Measurements from ENCODE around the gene PTP4A1. TPM values are rescaled to one million over a fixed set of nuclear protein-coding genes. Genes with fewer than 3 reads are reported as not detected.

The PTP4A1 gene
- total and polyA plus RNA-seq, 4 experiments from 2014 or later, result 22.6 to 96.3 (median 36.0) TPM

- Histone ChIP-seq H3K4me1 (ENCODE audit: insufficient read depth, low read length) (no peaks in the 10 kb centered on the region), H3K27ac (ENCODE audit: low read depth, low read length) (no peak overlapping the region), H3K27me3 (ENCODE audit: insufficient read depth, low read length) (no peaks in the 10 kb centered on the region), H3K36me3 (ENCODE audit: insufficient read depth, low read length) (no peaks in the 10 kb centered on the region), H3K9me3 (ENCODE audit: control insufficient read depth in 1 of 2, low read length in 2 of 2) (no peaks in the 10 kb centered on the region), H3K4me3 (ENCODE audit: low read length in 2 of 2) (no peak overlapping the region)
- POLR2A ChIA-PET (ENCODE audit: partially characterized antibody), result interaction anchor here (1.4 kb wide), 1 partner anchor 7 kb away, joined by 3 read pairs; no protein-coding TSS in a partner anchor
- Mint-ChIP-seq H3K27me3 (peaks cover 4 to 5% of the 10 kb centered on the region in 2 donors), H3K4me3 (no peak overlapping the region), H3K36me3 (no peaks in the 10 kb centered on the region), H3K27ac (peak overlapping the region in 1 of 7 donors; percentile 54), H3K9me3 (no peaks in the 10 kb centered on the region), H3K4me1 (no peaks in the 10 kb centered on the region)
- CTCF ChIA-PET (ENCODE audit: partially characterized antibody), result interaction anchor here (1.7 to 2.8 kb wide), 2 partner anchors 8 to 32 kb away, joined by 4 to 11 read pairs; no protein-coding TSS in a partner anchor
- intact Hi-C loops (cut with micrococcal nuclease), result no loop called here
- DNase-seq, result no peak
Observed at GRCh38 chr6:63565727-63566596, 6.3 kb upstream of the PTP4A1 start.

DNA sequence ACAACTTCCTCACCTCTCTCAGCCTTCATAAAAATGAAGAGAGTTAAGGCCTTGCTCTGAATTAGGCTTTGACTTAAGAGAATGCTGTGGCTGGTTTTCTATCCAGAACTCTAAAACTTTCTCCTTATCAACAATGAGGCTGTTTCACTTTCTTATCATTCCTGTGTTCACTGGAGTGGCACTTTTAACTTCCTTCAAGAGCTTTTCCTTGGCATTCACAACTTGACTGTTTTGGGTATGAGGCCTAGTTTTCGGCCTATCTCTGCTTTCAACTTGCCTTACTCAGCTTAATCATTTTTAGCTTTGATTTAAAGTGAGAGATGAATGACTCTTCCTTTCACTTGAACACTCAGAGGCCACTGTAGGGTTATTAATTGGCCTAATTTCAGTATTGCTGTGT is 4.3 kb upstream of the PTP4A1 start:
- ChIA-PET CTCF (ENCODE audit: partially characterized antibody) (no interaction called here), POLR2A (ENCODE audit: partially characterized antibody) (no interaction called here)

GRCh38 chr6:63571361-63572043 is 778 bp upstream of the PTP4A1 start:
- Histone ChIP-seq H3K27ac (ENCODE audit: low read depth, low read length) (peak overlapping the region; percentile 92), H3K4me1 (ENCODE audit: insufficient read depth, low read length) (peaks cover 25% of the 10 kb centered on the region), H3K9me3 (ENCODE audit: control insufficient read depth in 1 of 2, low read length in 2 of 2) (no peaks in the 10 kb centered on the region), H3K4me3 (ENCODE audit: low read length in 2 of 2) (peak overlapping the region; percentile 52 to 67), H3K36me3 (ENCODE audit: insufficient read depth, low read length) (no peaks in the 10 kb centered on the region), H3K27me3 (ENCODE audit: insufficient read depth, low read length) (no peaks in the 10 kb centered on the region)
- Mint-ChIP-seq H3K4me3 (peak overlapping the region; percentile 86 to 96 (median 90)), H3K9me3 (no peaks in the 10 kb centered on the region), H3K36me3 (peaks cover 4 to 24% of the 10 kb centered on the region in 2 donors), H3K27ac (peak overlapping the region; percentile 95 to 99 (median 97)), H3K27me3 (peaks cover 0 to 1% of the 10 kb centered on the region in 2 donors), H3K4me1 (peaks cover 18 to 42% (median 24%) of the 10 kb centered on the region in 4 donors)
- peak in 2 of 5 donors; percentile 58 to 72 for DNase-seq
- CTCF ChIA-PET (ENCODE audit: partially characterized antibody), result no interaction called here
- intact Hi-C loops (cut with micrococcal nuclease), result loop anchor here (1.0 kb wide), 1 partner anchor 64 kb away; the partner anchor contains the start of gene PHF3
- POLR2A ChIA-PET (ENCODE audit: partially characterized antibody), result interaction anchor here (1.3 kb wide), 1 partner anchor 64 kb away, joined by 9 read pairs; the partner anchor contains the start of gene PHF3

More for the DNA sequence above, 4.3 kb upstream of the PTP4A1 start:
- H3K36me3 ChIP-seq (ENCODE audit: insufficient read depth, low read length), result no peaks in the 10 kb centered on the region
- DNase-seq, result no peak
- no peaks in the 10 kb centered on the region for H3K27me3 ChIP-seq (ENCODE audit: insufficient read depth, low read length)
- intact Hi-C loops (cut with micrococcal nuclease), result no loop called here
- peaks cover 0 to 3% of the 10 kb centered on the region in 2 donors for H3K36me3 Mint-ChIP-seq
- peaks cover 9% of the 10 kb centered on the region for H3K4me1 ChIP-seq (ENCODE audit: insufficient read depth, low read length)
- H3K27ac Mint-ChIP-seq, result no peak overlapping the region
- H3K4me1 Mint-ChIP-seq, result peaks cover 5 to 14% (median 6%) of the 10 kb centered on the region in 4 donors
- H3K27me3 Mint-ChIP-seq, result peaks cover 1 to 5% of the 10 kb centered on the region in 2 donors
- H3K27ac ChIP-seq (ENCODE audit: low read depth, low read length), result no peak overlapping the region
- no peak overlapping the region for H3K4me3 Mint-ChIP-seq
- no peak overlapping the region for H3K4me3 ChIP-seq (ENCODE audit: low read length in 2 of 2)
- H3K9me3 ChIP-seq (ENCODE audit: control insufficient read depth in 1 of 2, low read length in 2 of 2), result no peaks in the 10 kb centered on the region
- H3K9me3 Mint-ChIP-seq, result no peaks in the 10 kb centered on the region

- H3K27me3 Mint-ChIP-seq, result no peaks in the 10 kb centered on the region
- CTCF ChIA-PET (ENCODE audit: partially characterized antibody), result interaction anchor here (1.6 to 2.4 kb wide), 5 partner anchors 8 to 192 kb away, joined by 3 to 23 read pairs (median 11); partner anchors contain the start of gene PHF3
- Histone ChIP-seq H3K27me3 (ENCODE audit: insufficient read depth, low read length) (no peaks in the 10 kb centered on the region), H3K4me3 (ENCODE audit: low read length in 2 of 2) (peak overlapping the region; percentile 24 to 52), H3K27ac (ENCODE audit: low read depth, low read length) (peak overlapping the region; percentile 92), H3K4me1 (ENCODE audit: insufficient read depth, low read length) (peaks cover 30% of the 10 kb centered on the region), H3K36me3 (ENCODE audit: insufficient read depth, low read length) (no peaks in the 10 kb centered on the region), H3K9me3 (ENCODE audit: control insufficient read depth in 1 of 2, low read length in 2 of 2) (no peaks in the 10 kb centered on the region)
- POLR2A ChIA-PET (ENCODE audit: partially characterized antibody), result interaction anchor here (1.0 to 2.9 kb wide), 4 partner anchors 7 to 150 kb away, joined by 3 to 62 read pairs (median 4); partner anchors contain the start of gene PHF3
- H3K27ac Mint-ChIP-seq, result peak overlapping the region; percentile 95 to 99 (median 97)
- peak overlapping the region; percentile 87 to 98 (median 92) for H3K4me3 Mint-ChIP-seq
- intact Hi-C loops (cut with micrococcal nuclease), result loop anchor here (1.0 kb wide), 2 partner anchors 63 to 192 kb away; partner anchors contain the start of gene PHF3
- peaks cover 12 to 35% of the 10 kb centered on the region in 2 donors for H3K36me3 Mint-ChIP-seq
- no peak for DNase-seq
- H3K4me1 Mint-ChIP-seq, result peaks cover 21 to 52% (median 30%) of the 10 kb centered on the region in 4 donors
- H3K9me3 Mint-ChIP-seq, result no peaks in the 10 kb centered on the region
Observed at GRCh38 chr6:63572747-63573075, 431 bp downstream of the PTP4A1 start.

DNA sequence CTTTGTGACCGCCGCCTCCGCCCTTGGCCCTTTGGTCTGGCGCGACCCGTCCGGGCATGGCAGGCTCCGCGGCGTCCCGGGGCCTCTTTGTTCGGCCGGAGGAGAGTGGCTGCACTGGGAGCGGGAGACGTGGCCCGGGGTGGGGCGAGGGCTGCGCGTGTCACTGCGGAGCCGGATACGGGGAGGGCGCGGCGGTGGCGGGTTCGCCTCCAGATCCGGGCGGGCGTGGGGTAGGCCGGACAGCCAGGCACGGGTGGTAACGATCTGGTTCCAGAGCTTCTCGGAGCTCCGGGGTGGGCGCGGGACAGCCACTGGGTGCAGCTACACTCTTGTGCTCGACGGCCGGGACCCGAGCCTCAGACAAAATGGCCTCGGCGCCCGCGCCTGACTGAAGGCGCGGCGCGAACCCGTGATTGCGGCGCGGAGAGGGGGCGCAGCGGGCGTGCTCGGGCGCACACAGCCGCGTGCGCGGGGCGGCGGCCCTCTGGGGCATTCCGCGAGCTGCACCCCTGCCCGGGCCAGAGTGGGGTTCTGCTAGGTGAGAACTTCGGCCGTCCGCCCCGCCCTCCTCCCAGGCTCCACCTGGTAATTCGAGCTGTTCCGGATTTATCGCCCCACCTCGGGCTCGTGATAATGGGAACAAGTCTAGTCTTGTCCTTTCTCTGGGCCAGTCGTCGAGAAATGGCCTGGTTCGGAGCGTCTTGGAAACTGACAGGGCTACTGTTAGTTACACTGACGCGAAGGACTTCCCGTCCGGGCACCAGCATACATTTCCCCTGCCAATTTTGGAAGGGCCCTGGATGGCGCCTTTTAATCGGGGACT is 1.0 kb downstream of the PTP4A1 start:
- no peaks in the 10 kb centered on the region for H3K27me3 ChIP-seq (ENCODE audit: insufficient read depth, low read length)
- Mint-ChIP-seq H3K36me3 (peaks cover 12 to 35% of the 10 kb centered on the region in 2 donors), H3K27me3 (no peaks in the 10 kb centered on the region), H3K9me3 (no peaks in the 10 kb centered on the region), H3K27ac (peak overlapping the region; percentile 95 to 99 (median 96)), H3K4me1 (peaks cover 21 to 52% (median 30%) of the 10 kb centered on the region in 4 donors), H3K4me3 (peak overlapping the region; percentile 87 to 98 (median 94))
- H3K36me3 ChIP-seq (ENCODE audit: insufficient read depth, low read length), result no peaks in the 10 kb centered on the region
- ChIA-PET CTCF (ENCODE audit: partially characterized antibody) (interaction anchor here (0.8 to 2.4 kb wide), 11 partner anchors 9 to 191 kb away, joined by 3 to 23 read pairs (median 4); partner anchors contain the start of gene PHF3), POLR2A (ENCODE audit: partially characterized antibody) (interaction anchor here (0.8 to 2.9 kb wide), 9 partner anchors 8 to 167 kb away, joined by 3 to 62 read pairs (median 4); partner anchors contain the start of gene PHF3)
- DNase-seq, result peak; percentile 67 to 80 (median 76)
- peak overlapping the region; percentile 92 for H3K27ac ChIP-seq (ENCODE audit: low read depth, low read length)
- peaks cover 30% of the 10 kb centered on the region for H3K4me1 ChIP-seq (ENCODE audit: insufficient read depth, low read length)
- peak overlapping the region; percentile 52 to 71 for H3K4me3 ChIP-seq (ENCODE audit: low read length in 2 of 2)
- H3K9me3 ChIP-seq (ENCODE audit: control insufficient read depth in 1 of 2, low read length in 2 of 2), result no peaks in the 10 kb centered on the region
- intact Hi-C loops (cut with micrococcal nuclease), result loop anchor here (1.0 kb wide), 1 partner anchor 191 kb away; no protein-coding TSS in a partner anchor

GRCh38 chr6:63573899-63574553 is 1.7 kb downstream of the PTP4A1 start:
- intact Hi-C loops (cut with micrococcal nuclease), result loop anchor here (1.0 kb wide), 2 partner anchors 24 to 190 kb away; no protein-coding TSS in a partner anchor
- Histone ChIP-seq H3K4me3 (ENCODE audit: low read length in 2 of 2) (peak overlapping the region; percentile 52 to 71), H3K4me1 (ENCODE audit: insufficient read depth, low read length) (peaks cover 30% of the 10 kb centered on the region), H3K9me3 (ENCODE audit: control insufficient read depth in 1 of 2, low read length in 2 of 2) (no peaks in the 10 kb centered on the region), H3K36me3 (ENCODE audit: insufficient read depth, low read length) (no peaks in the 10 kb centered on the region), H3K27me3 (ENCODE audit: insufficient read depth, low read length) (no peaks in the 10 kb centered on the region), H3K27ac (ENCODE audit: low read depth, low read length) (peak overlapping the region; percentile 92)
- peak overlapping the region; percentile 95 to 99 (median 96) for H3K27ac Mint-ChIP-seq
- ChIA-PET POLR2A (ENCODE audit: partially characterized antibody) (interaction anchor here (0.8 to 2.9 kb wide), 9 partner anchors 9 to 166 kb away, joined by 3 to 62 read pairs (median 4); partner anchors contain the start of gene PHF3), CTCF (ENCODE audit: partially characterized antibody) (interaction anchor here (0.7 to 2.4 kb wide), 13 partner anchors 10 to 190 kb away, joined by 3 to 23 read pairs (median 3); partner anchors contain the start of gene PHF3)
- DNase-seq, result peak; percentile 46 to 61 (median 49)
- peaks cover 21 to 52% (median 30%) of the 10 kb centered on the region in 4 donors for H3K4me1 Mint-ChIP-seq
- peak overlapping the region; percentile 87 to 98 (median 94) for H3K4me3 Mint-ChIP-seq
- peaks cover 12 to 37% of the 10 kb centered on the region in 2 donors for H3K36me3 Mint-ChIP-seq
- H3K27me3 Mint-ChIP-seq, result no peaks in the 10 kb centered on the region
- H3K9me3 Mint-ChIP-seq, result no peaks in the 10 kb centered on the region
